BJ (cell line): ENCODE data around the gene NECTIN3. TPM values are rescaled to one million over a fixed set of nuclear protein-coding genes. Genes with fewer than 3 reads are reported as not detected.
A peak's percentile ranks its signal among the peaks of the same experiment; 100 is the strongest.

Experiments
- CTCF ChIA-PET: fragments of 350-600 bp; formaldehyde crosslinking; extraction: SDS; loops from one replicate; lab custom pipeline; 2021; ENCODE audit warnings: antibody characterized with exemption, inconsistent platforms; lab: Yijun Ruan, JAX
- POLR2A ChIA-PET: fragments of 300-600 bp; sonication (Branson Sonifier 250); formaldehyde crosslinking; extraction: SDS; loops from one replicate; lab custom pipeline; 2021; ENCODE audit warnings: antibody characterized with exemption; lab: Charles Lee
- DNase-seq: peaks from one replicate; pipeline ENCODE4 v3.0.0-alpha.2; 2011; ENCODE audit warnings: low read depth
- H3K27me3 ChIP-seq: 2 replicates; pipeline ENCODE4 v1.6.0; 2011; ENCODE audit warnings: low read length; ENCODE audit not compliant: control insufficient read depth, insufficient read depth
- H3K36me3 ChIP-seq: 2 replicates; pipeline ENCODE4 v1.5.1; 2011; ENCODE audit warnings: low read length; ENCODE audit not compliant: control insufficient read depth, insufficient read depth
- H3K4me3 ChIP-seq: 2 replicates; pipeline ENCODE4 v1.5.1; 2011; ENCODE audit warnings: low read depth, mild to moderate bottlenecking, control low read depth, low read length
- CTCF ChIP-seq: IDR thresholded peaks from 2 replicates; pipeline ENCODE4 v1.5.1; 2011; ENCODE audit warnings: low read depth, mild to moderate bottlenecking, control low read depth, inconsistent platforms, low read length, moderate library complexity; ENCODE audit not compliant: insufficient read depth
- polyA minus RNA-seq: library from RNA; depleted of rRNA, polyadenylated mRNA; stranded (reverse); fragments of >200 nt; gene quantifications from 2 replicates; pipeline ENCODE4 v1.2.3, GENCODE V29; 2011; rRNA and poly(A)+ RNA removed
- polyA plus RNA-seq: library from polyadenylated mRNA; depleted of rRNA; stranded (reverse); fragments of >200 nt; gene quantifications from 2 replicates; pipeline ENCODE4 v1.2.3, GENCODE V29; 2011; rRNA removed

The NECTIN3 gene
- polyA plus RNA-seq: 24.7 and 47.6 TPM in 2 replicates
- polyA minus RNA-seq: 28.8 and 33.1 TPM in 2 replicates

GRCh38 chr3:111071257-111072030, at the start of gene NECTIN3:
Gene NECTIN3, plus strand, starts transcription at chr3:111071816. Its CDS starts 202 bp downstream, at chr3:111072018.
- no peak for TF ChIP-seq CTCF
- peak; percentile 92 for DNase-seq
- Histone ChIP-seq H3K36me3 (no peaks in the 10 kb centered on the region), H3K27me3 (no peaks in the 10 kb centered on the region), H3K4me3 (peak within 1 kb of the TSS; percentile 76)
- POLR2A ChIA-PET: no interaction called here
- CTCF ChIA-PET: no interaction called here

GRCh38 chr3:111027868-111028267, 43.7 kb upstream of the NECTIN3 start:
- no peak for TF ChIP-seq CTCF
- Histone ChIP-seq H3K36me3 (no peaks in the 10 kb centered on the region), H3K27me3 (no peaks in the 10 kb centered on the region), H3K4me3 (no peak overlapping the region)
- no peak for DNase-seq
- ChIA-PET POLR2A (no interaction called here), CTCF (no interaction called here)

GRCh38 chr3:111031538-111031937, 40.1 kb upstream of the NECTIN3 start:
- POLR2A ChIA-PET: no interaction called here
- DNase-seq: no peak
- Histone ChIP-seq H3K4me3 (no peak overlapping the region), H3K36me3 (no peaks in the 10 kb centered on the region), H3K27me3 (no peaks in the 10 kb centered on the region)
- CTCF ChIA-PET: no interaction called here
- no peak for TF ChIP-seq CTCF

GRCh38 chr3:111032677-111033076, 38.9 kb upstream of the NECTIN3 start:
- CTCF ChIA-PET: no interaction called here
- no peaks in the 10 kb centered on the region for H3K27me3 ChIP-seq
- TF ChIP-seq CTCF: no peak
- no peak overlapping the region for H3K4me3 ChIP-seq
- H3K36me3 ChIP-seq: no peaks in the 10 kb centered on the region
- DNase-seq: no peak
- POLR2A ChIA-PET: no interaction called here

GRCh38 chr3:111033470-111034050, 38.1 kb upstream of the NECTIN3 start:
- ChIA-PET POLR2A (no interaction called here), CTCF (no interaction called here)
- H3K4me3 ChIP-seq: no peak overlapping the region
- H3K36me3 ChIP-seq: no peaks in the 10 kb centered on the region
- no peak for TF ChIP-seq CTCF
- no peak for DNase-seq
- no peaks in the 10 kb centered on the region for H3K27me3 ChIP-seq
